WERI-Rb-1 (cell line): ENCODE measurements around the gene LRP3.

Source experiments
- DNase-seq: peaks from one replicate; pipeline ENCODE4 v3.0.0-alpha.2; 2020
- H3K27ac ChIP-seq: fragments of 250-450 bp; sonication (Bioruptor Pico); 2 replicates; pipeline ENCODE4 v1.5.1; 2020; ENCODE audit warnings: mild to moderate bottlenecking, moderate library complexity
- H3K27me3 ChIP-seq: fragments of 250-450 bp; sonication (Bioruptor Pico); 2 replicates; pipeline ENCODE4 v1.5.1; 2021; ENCODE audit warnings: mild to moderate bottlenecking, low read depth, moderate library complexity; ENCODE audit not compliant: insufficient read depth, severe bottlenecking
- H3K36me3 ChIP-seq: fragments of 250-450 bp; sonication (Bioruptor Pico); 2 replicates; pipeline ENCODE4 v1.5.1; 2020; ENCODE audit warnings: mild to moderate bottlenecking, moderate library complexity
- H3K4me3 ChIP-seq: 2 replicates; pipeline ENCODE4 v1.5.1; 2011; ENCODE audit warnings: low read depth, mild to moderate bottlenecking, control low read depth, low read length
- H3K9me3 ChIP-seq: fragments of 250-450 bp; sonication (Bioruptor Pico); 2 replicates; pipeline ENCODE4 v1.5.1; 2021; ENCODE audit warnings: mild to moderate bottlenecking, moderate library complexity; ENCODE audit not compliant: severe bottlenecking
- TF ChIP-seq, protein P1 (sequence below): IDR thresholded peaks from 2 replicates; pipeline ENCODE4 v1.5.1; 2011; ENCODE audit warnings: low read depth, mild to moderate bottlenecking, control low read depth, inconsistent platforms, low read length

LRP3 gene

DNA sequence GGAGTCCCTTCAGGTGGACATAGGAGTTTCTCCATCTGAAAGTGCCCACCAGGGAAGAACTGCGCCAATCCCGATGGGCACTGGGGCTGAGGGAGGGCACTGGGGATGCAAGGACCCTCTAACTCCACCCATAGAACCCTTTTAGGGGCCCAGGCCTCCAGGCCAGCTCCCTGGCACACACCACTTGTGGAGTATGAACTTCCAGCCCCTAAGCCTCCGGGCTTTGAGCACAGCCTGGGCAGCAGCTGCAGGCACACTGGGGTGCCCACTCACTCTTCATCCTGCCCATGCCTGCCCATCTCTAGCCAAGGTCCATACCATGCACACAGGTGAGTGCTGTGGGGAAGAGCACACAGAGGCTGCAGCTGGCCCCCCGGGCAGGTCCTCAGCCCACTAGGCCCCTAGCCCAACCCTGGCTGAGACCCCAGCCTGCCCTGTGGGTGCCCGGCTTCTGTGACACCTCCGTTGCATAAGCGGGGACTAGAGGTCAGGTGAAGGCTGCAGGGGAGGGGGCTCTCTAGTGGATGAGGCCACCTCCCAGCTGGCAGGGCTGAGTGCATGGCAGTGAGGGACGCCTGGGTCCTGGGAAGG lies 46.1 kb downstream of the LRP3 start:
- no peak for DNase-seq
- no peak overlapping the region for H3K27ac ChIP-seq
- TF ChIP-seq, protein P1, sequence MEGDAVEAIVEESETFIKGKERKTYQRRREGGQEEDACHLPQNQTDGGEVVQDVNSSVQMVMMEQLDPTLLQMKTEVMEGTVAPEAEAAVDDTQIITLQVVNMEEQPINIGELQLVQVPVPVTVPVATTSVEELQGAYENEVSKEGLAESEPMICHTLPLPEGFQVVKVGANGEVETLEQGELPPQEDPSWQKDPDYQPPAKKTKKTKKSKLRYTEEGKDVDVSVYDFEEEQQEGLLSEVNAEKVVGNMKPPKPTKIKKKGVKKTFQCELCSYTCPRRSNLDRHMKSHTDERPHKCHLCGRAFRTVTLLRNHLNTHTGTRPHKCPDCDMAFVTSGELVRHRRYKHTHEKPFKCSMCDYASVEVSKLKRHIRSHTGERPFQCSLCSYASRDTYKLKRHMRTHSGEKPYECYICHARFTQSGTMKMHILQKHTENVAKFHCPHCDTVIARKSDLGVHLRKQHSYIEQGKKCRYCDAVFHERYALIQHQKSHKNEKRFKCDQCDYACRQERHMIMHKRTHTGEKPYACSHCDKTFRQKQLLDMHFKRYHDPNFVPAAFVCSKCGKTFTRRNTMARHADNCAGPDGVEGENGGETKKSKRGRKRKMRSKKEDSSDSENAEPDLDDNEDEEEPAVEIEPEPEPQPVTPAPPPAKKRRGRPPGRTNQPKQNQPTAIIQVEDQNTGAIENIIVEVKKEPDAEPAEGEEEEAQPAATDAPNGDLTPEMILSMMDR: no peak

DNA sequence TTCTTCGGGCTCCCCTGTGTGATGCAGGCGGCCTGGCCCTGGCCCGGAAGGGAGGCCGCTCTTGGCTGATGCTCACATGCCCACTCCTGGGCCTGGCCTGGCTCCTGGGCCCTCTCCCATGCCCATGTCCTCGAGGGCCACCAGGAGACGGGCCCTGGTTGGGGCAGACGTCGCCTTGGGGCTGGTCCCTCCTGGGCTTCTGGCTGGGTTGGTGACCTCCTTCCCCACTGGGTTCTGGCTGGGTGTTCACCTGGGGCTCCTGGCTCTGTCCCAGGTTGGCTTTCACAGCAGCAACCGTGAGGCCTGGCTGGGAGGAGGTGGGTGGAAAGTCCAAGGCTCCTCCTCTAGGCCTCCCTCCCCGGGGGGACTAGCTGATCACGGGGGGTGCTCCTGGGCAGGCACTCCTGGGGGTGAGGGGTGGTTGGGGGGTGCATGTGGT lies 47.0 kb downstream of the LRP3 start:
- TF ChIP-seq, protein P1: no peak
- H3K36me3 ChIP-seq: no peaks in the 10 kb centered on the region
- peaks cover 4% of the 10 kb centered on the region for H3K9me3 ChIP-seq
- no peak overlapping the region for H3K4me3 ChIP-seq
- DNase-seq: no peak
- no peaks in the 10 kb centered on the region for H3K27me3 ChIP-seq
- no peak overlapping the region for H3K27ac ChIP-seq

More for the DNA sequence above, 46.1 kb downstream of the LRP3 start:
- no peaks in the 10 kb centered on the region for H3K36me3 ChIP-seq
- H3K4me3 ChIP-seq: no peak overlapping the region
- H3K9me3 ChIP-seq: no peaks in the 10 kb centered on the region
- H3K27me3 ChIP-seq: no peaks in the 10 kb centered on the region

DNA sequence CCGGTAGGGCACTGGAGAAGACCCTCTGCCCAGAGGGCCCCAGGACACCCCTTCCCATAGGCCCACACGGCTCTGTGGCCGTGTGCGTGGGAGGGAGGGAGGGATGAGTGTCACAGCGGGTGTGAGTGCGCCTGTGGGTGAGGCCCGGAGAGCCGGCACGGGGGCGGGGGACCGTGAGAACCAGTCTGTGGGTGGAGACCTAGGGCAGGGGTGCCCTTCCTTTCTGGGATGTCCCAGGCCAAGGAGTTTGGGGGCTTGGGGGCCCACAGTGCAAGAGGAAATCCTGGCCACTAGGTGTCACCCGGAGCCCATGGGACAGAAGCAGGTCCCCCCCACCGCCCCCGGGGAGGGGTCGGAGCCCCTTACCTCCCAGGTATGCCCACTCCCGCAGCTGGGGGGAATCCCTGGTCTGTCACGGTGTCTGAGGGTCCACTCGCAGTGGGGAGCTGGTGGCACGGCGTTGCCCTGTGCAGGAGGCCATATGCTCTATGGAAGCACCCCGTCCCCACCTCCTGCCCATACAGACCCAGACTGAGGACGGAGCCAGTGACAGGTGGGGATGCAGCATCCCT lies 47.5 kb downstream of the LRP3 start:
- no peaks in the 10 kb centered on the region for H3K27me3 ChIP-seq
- TF ChIP-seq, protein P1: peak; percentile 75
- DNase-seq: peak; percentile 49
- H3K36me3 ChIP-seq: no peaks in the 10 kb centered on the region
- peaks cover 8% of the 10 kb centered on the region for H3K9me3 ChIP-seq
- H3K4me3 ChIP-seq: no peak overlapping the region
- H3K27ac ChIP-seq: no peak overlapping the region

DNA sequence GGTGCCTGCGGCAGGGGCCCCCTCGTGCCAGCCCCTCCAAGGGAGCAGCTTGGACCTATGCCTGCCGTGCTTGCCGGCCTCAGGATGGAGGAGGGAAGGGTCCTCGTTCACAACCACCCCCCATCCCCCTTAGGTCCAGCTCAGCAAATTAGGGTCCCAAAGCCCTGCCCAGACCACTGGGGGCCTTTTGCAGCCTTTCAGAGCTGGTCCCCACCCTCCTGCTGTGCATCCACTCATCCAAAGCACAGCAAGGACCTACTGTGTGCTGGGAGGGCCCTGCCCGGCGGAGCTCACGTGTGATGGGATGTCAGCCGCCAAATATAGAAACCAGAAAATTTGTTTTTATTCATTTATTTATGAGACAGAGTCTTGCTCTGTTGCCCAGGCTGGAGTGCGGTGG lies 48.0 kb downstream of the LRP3 start:
- no peak for DNase-seq
- H3K27ac ChIP-seq: no peak overlapping the region
- H3K36me3 ChIP-seq: no peaks in the 10 kb centered on the region
- no peaks in the 10 kb centered on the region for H3K27me3 ChIP-seq
- TF ChIP-seq, protein P1: no peak
- H3K9me3 ChIP-seq: peaks cover 8% of the 10 kb centered on the region
- no peak overlapping the region for H3K4me3 ChIP-seq

DNA sequence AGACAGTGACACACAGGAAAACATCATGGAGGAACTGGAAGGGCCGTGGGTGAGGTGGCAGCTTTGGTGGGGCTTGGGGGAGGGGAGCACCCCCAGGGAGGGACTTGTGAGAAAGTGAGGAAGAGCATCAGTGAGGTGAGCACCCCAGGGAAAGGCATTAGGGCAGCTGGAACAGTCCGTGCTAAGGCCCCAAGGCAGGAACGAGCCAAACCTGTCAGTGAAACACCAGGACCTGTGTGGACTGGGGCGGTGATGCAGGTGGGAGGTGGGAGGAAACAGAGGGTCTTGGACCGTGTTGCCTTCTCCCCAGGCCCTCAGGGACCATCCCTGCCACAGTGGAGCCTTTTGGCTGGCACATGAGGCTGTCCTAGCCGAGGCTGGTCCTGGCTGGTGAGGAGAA lies 48.8 kb downstream of the LRP3 start:
- H3K36me3 ChIP-seq: no peaks in the 10 kb centered on the region
- peaks cover 8% of the 10 kb centered on the region for H3K9me3 ChIP-seq
- DNase-seq: no peak
- H3K4me3 ChIP-seq: no peak overlapping the region
- TF ChIP-seq, protein P1: no peak
- no peaks in the 10 kb centered on the region for H3K27me3 ChIP-seq
- H3K27ac ChIP-seq: no peak overlapping the region
